Epithelial cell of prostate (primary cell): Measurements from ENCODE around the gene ST8SIA6.
"Not testable (repeated sequence)": the region's sequence is repeated elsewhere in the genome, so short reads cannot be mapped to it uniquely, and the experiment has no call there.

Source experiments
- DNase-seq: peaks from one replicate; pipeline ENCODE4 v3.0.0-alpha.2; 2011; ENCODE audit warnings: low read depth, low spot score
- H3K27ac ChIP-seq: fragments of 450-650 bp; 2 replicates; pipeline ENCODE4 v1.5.1; 2017; ENCODE audit warnings: mild to moderate bottlenecking

ST8SIA6 gene

DNA sequence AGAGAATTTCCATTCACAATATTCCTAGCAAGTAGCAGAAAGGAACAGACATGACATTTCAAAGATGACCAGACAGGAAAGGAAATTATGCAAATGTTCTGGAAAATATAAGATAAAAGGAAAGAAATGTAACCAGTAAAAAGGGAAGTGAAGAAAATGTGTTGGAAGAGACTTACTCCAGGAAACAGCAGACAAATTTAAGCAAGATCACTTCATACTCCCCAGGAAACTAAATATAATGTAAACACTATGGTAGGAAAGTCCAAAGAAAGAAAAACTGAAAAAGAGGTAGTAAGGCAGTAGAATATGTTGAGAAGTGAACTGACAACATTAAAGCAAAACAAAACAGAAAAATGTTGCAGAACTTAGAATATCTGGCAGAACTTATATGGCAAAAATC, 6.4 kb upstream of the ST8SIA6 start:
- no peak overlapping the region for H3K27ac ChIP-seq
- no peak for DNase-seq

DNA sequence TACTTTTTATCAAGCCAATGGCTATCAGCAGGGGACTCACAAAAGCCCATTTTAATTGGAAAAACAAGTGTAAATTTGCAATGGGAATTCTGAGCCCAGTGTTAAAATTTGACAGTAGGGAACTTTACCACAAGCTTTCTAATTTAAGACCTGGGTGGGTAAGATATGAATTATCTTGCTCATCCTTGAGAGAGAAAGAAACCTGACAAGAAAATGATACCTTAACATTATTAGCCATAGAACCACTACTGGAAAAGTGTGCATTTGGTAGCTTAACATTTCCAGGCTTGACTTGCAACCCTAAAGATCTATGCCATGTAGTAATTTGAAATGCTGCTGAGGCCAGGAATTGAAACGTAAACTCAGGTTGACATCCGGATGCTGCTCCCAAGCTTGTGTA, 2.7 kb upstream of the ST8SIA6 start:
- DNase-seq = no peak
- no peak overlapping the region for H3K27ac ChIP-seq

DNA sequence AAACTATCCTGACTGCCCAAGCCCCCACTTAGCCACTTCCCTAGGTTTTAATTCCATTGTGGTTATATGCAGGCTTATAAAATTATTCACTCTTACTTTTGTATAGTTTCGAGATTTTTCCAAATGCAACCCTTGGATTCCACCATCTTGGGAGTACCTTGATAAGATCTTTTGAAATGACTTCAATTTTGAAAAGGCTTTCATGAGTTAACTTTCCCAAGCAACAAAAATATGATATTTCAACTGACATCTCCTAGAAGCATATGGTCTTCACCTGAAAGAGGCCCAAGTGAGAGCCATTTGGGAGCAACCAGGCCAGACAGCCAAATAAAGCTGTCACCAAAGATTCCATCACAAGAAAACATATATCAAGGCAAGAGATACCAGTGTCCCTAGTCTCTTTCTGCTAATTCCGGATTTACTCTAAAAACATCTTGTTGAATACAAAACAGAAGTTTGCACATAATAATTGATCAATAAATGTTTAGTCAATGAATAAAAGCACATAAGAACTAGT, 1.7 kb upstream of the ST8SIA6 start:
- H3K27ac ChIP-seq = no peak overlapping the region
- no peak for DNase-seq

DNA sequence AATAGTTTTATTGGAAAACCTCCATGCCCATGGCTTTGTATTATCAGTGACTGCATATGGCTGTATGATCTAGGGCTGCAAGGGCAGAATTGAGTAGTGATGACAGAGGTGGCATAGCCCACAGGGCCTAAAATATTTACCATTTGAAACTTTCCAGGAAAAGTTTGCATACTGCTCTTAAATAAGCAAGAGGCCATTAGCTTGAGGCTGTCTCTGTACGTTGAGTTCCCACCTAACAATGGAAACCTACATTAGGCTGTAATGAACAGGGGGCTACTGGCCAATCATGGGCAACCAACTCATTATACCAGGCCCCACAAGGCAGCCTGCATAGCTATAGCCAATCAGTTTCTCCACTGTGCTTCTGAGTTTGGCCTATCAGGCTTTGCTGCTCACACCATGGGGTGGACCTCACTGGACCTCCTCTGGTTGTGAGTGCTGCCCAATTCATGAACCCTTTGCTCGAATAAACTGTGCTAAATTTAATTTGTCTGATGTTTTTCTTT, 673 bp upstream of the ST8SIA6 start:
- H3K27ac ChIP-seq = no peak overlapping the region
- no peak for DNase-seq

DNA sequence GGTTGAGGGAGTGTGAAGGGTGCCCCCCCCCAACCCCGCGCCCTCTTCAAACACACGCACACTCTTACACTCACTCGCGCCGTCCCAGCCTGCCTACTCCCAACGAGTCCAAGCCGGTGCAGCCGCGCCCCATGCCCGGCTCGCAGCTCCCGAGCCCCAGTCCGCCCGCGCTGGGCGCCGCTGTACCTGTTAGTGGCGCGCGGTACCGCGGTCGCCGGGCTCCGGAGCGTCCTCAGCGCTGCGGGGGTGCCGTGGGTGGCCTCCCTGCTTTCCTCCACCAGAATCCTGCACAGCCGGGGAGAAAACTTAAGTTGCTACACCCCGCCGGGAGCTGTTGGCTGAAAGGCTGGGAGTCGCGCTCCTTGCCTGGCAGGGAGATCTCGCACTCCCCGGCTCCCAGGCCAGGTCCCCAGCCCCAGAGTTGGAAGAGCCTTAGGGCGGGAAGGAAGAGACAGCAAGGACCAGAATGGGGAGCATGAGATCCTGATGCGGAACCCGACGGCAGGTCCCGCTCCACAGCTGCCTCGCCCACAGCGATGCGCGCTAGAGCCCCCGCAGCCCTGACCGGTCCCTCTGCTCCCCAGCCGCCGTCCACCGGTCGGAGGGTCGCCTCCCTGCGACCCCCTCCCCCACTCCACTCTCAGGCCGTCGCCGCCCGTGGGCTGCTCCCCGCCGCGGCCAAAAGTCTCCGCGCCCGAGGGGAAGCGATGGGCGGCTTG, 863 bp downstream of the ST8SIA6 start:
- no peak overlapping the region for H3K27ac ChIP-seq
- no peak for DNase-seq

DNA sequence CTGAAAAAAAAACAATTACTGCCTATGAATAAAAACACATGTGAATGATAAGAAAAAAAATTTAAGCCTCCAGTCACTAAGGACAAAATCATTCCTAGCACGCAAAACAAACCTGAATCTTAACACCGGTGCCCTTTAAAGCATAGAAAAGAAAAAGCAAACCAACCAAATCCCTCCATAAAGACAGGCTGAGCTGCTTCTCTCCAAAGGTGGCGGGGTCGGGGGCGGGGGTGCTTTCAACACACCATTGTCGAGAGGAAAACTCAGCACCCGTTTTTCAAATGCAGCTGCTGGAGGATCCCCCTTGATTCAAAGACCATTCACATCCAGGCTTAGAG, 1.4 kb downstream of the ST8SIA6 start:
- H3K27ac ChIP-seq = no peak overlapping the region
- no peak for DNase-seq

DNA sequence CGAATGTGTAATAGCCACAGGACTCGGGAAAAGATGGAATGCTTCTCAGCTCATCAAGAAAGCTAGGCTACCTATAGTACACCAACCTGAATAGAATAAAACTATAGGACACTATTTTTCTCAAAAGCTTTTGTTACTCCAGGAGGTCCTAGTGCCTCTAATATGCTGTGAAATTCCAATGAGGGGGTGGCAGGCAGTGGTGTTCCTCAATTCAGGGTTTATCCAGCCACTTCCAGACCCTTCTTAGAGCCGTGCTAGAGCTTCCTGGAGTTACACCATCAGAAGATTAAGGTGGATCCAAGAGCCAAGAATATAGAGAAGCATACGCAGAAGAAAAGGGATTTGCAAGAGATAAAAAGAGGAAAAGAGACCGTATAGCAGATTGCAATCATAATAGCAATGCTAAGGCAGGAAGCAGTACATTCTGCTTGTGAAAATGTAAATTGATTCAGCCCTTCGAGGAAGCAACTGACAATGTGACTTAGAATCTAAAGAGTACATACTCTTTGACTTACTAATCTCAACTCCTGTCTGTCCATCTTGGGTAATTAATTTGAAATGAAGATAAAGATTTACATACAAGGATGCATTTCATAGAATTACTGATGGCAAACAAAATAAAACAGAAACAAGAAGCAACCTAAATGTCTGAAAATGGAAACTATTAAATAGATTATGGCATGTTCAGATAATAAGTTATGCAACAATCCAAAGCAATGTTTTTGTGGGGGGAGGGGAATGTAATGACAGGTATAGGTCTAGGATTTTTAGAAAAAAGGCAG, 2.1 kb downstream of the ST8SIA6 start:
- DNase-seq = no peak
- H3K27ac ChIP-seq = no peak overlapping the region

DNA sequence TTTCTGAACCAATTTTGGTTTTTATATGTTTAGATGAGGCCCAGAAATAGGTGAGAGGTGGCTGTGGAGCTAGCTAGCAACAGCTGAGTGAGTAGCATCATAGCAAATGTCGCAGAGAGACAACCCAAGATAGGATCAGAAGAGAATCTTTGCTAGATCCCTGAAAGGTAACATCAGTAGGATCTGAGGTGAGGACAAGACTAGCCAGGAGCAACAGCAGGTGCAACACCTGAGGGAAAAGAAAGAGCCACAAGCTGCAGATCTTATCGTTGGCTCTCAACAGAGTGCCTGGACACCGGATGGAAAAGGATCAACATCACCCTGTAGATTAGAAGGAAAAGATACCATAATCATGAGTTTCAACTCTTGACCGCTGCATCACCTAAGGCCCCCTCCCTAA, 4.4 kb downstream of the ST8SIA6 start:
- no peak overlapping the region for H3K27ac ChIP-seq
- no peak for DNase-seq

DNA sequence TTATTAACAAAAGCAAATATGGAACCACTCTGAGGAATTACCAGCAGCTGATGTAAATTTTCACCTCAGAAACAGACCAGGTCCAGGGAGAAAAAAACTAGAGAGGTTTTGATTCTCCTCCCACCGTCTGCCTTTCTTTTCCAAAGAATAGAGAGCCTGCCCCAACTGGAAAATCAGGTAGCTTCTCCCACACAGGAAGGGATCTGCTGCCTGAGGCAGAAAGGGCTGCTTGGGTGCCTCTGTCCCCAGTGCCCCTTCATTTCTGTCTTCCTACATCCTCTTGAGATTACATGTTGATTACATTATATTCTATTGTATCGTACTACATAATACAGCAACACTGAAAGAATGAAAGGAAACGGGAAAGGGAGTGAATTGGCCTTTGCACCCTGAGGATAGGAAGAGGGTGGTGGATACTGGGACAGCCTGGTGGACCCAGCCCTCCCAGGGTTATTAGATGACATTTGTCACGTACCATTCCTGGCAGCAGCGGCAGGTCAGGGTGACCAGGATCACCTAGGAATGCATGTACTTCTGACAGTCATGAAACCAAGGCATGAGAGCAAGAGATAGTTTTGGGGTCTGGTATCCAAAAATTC, 8.9 kb downstream of the ST8SIA6 start:
- DNase-seq = no peak
- peak overlapping the region; percentile 39 for H3K27ac ChIP-seq

DNA sequence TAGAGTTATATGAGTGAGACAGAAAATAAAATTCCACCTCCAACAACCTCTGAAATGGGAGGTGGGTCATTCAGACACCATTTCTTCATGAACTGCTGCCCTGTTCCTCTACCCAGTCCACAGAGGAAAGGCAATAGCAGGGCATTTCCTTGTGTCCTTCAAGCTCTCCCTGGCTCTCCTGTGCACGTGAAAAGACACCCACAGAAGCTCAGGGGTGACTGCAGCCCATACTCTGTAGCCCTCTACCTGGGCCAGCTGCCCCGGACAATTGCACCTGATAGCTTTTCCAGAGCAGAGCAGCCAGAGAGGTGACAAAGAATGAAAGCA, 10.0 kb downstream of the ST8SIA6 start:
- no peak overlapping the region for H3K27ac ChIP-seq
- no peak for DNase-seq

DNA sequence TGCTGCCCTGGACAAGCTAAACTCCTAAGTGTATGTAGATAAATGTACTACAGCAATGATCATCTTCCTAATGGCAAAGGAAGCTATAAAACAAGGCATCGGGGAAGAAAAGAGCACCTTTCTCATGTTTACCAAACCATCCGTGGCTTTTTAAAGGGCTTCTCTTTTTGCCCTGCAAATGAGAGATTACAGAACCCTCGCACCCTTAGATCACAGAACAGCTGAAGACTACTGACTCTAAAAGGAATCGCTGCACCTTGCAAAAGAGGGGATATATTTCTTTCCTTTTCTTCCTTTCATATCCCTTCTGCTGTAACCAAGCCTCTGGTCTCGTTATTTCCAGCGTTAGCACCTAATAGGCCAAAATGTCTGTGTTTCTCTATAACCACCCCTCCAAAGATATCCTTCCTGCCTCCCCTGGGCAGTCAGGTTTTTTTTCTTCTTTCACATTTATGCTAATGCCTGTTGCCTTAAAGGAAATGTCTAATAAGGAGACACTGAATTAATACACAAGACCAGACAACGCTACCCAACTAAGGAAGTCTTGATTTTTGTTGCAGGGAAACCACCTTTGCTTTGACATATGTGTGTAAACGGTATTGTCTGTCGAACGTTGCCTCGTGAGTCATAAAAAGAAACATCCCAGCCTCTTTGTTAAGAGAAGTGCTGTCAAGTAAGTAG, 10.5 kb downstream of the ST8SIA6 start:
- H3K27ac ChIP-seq = no peak overlapping the region
- peak; percentile 41 for DNase-seq

DNA sequence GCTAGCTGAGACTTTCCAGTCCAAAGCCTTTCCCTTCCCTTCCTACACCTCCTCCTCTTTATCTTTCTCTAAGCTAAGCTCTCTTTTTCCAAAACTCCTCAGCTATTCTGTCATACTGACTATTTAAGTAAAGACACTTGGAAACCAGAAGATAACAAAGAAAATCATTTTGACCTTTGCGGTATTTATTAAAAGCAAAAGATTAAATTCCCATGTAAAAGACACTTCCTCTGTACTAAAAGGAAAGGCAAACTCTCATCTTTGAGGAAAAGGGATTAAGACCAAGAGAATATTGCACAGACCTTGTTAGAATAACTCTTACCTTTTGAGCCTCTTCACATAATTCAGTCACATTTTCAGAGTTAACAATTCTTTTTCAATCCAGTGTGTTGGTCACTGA, 15.8 kb downstream of the ST8SIA6 start:
- H3K27ac ChIP-seq = no peak overlapping the region

DNA sequence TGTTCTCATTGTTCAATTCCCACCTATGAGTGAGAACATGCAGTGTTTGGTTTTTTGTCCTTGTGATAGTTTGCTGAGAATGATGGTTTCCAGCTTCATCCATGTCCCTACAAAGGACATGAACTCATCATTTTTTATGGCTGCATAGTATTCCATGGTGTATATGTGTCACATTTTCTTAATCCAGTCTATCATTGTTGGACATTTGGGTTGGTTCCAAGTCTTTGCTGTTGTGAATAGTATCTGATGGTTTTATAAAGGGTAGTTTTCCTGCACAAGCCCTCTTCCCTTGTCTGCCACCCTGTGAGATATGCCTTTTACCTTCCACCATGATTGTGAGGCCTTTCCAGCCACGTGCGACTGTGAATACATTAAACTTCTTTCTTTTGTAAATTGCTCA, 17.8 kb downstream of the ST8SIA6 start:
- not testable (repeated sequence) for DNase-seq, H3K27ac ChIP-seq

More for the DNA sequence above, 15.8 kb downstream of the ST8SIA6 start:
- no peak for DNase-seq

DNA sequence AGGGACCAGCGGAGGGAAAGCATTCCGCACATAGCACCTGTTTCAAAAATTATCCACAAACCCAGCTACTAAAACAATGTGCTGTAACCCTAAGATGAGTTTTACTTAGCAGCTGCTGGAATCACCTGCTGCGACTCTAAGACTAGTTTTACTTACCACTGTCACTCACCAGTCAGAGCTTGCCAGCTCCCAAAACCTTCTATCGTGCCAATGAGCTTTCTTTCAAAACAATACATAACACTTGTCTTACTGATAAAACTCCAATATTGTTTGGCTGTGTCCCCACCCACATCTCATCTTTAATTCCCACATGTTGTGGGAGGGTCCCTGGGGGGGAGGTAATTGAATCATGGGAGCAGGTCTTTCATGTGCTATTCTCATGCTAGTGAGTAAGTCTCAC, 18.4 kb downstream of the ST8SIA6 start:
- no peak for DNase-seq
- no peak overlapping the region for H3K27ac ChIP-seq

DNA sequence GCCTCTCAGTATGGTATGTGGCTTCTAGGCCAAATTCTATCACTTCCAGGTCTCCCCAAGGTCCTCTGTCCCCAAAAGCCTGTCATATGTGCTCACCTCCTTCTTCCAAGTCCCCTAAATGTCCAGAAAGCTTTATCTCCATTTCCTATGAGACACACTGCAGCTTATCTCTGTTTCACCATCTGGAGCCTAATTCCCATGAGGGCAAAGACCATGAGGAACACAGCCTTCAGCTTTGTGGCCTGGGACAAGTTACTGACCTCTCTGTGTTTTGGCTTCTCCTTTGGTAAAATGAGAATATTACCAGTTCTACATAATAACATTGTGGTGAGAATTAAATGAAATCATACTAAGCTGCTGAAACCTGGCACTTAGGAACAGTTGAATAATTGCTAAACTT, 19.2 kb downstream of the ST8SIA6 start:
- no peak for DNase-seq
- no peak overlapping the region for H3K27ac ChIP-seq

DNA sequence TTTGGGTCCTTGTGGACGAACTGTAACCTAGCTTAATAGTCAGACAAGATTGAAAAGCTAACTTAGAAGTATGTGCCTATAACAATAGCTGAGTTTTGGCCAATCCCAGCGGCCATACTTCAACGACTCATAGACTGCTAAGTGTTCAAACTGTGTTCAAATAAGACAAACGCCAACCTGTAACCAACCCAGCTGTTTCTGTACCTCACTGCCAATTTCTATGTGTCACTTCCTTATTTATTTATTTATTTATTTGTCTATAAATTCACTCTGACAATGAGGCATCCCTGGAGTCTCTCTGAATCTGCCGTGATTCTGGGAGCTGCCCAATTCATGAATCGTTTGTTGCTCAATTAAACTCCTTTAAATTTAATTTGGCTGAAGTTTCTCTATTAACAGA, 21.7 kb downstream of the ST8SIA6 start:
- H3K27ac ChIP-seq = no peak overlapping the region
- peak; percentile 46 for DNase-seq

DNA sequence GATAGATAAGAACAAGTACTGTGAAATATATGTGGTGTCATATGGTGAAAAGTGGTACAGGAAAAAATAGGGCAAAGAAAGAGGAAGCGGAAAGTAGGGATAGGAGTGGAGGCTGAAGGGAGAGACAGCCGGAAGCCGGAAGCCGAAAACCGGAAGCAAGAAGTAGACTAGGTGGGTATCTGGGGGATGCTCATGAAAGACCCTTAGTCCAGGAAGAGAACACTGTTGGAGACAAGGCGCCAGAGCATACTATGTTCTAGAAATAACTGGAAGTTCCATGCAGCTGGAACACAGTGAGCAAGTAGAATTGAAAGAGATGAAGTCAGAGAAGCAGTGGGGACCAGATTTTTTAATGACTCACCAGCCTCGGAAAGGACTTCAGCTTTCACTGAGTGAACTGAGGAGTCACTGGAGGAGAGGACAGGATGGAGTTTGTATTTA, 22.5 kb downstream of the ST8SIA6 start:
- no peak overlapping the region for H3K27ac ChIP-seq
- DNase-seq = no peak

DNA sequence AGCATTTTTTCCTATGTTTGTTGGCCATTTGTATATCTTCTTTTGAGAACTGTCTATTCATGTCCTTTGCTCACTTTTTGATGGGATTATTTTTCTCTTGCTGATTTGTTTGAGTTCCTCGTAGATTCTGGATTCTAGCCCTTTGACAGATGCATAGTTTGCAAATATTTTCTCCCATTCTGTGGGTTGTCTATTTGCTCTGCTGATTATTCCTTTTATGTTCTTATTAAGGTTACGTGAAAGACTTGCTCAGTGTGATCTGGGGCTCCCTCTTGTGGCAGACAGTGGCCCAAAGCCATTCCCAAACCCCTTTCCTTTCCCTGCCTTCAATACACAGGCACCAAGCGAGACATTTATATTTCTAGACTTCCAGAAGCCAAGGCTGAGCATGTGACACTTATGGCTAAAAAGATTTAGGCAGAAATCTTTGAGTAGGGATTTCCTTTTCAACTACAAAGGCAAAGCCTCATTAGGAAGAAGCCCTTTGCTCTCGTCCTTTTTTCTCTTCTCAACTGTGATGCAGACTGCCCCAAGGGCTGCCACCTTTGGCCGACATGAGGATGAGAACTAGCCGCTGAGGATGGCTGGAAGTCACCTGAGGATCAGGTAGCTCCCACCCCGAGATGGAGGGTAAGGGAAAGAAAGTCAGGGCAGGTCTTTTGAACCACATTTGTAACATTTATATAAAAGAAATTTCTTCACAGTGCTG, 23.6 kb downstream of the ST8SIA6 start:
- DNase-seq = no peak

DNA sequence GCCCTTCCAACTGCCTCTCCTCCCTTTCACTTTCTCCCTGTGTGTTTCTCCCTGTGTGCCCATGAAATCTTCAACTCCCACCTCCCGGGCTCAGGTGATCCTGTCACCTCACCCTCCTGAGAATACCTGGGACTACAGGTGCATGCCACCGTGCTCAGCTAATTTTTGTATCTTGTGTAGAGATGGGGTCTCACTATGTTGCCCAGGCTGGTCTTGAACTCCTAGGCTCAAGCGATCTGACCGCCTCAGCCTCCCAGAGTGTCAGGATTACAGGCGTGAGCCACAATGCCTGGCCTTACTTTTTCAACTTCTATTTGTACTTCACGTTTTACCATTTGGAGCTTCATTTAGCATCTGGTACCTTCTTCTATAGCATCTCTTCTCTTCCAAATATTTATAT, 24.9 kb downstream of the ST8SIA6 start:
- H3K27ac ChIP-seq = no peak overlapping the region

More for the DNA sequence above, 23.6 kb downstream of the ST8SIA6 start:
- H3K27ac ChIP-seq = no peak overlapping the region

More for the DNA sequence above, 24.9 kb downstream of the ST8SIA6 start:
- no peak for DNase-seq
